IPS-18a (cell line): ENCODE results near the gene NCKAP5.
"Not testable (repeated sequence)": the region's sequence is repeated elsewhere in the genome, so short reads cannot be mapped to it uniquely, and the experiment has no call there.

Experiments
- H3K27ac ChIP-seq: one replicate; pipeline ENCODE4 v1.5.1; 2013; ENCODE audit warnings: low read length
- H3K27me3 ChIP-seq: one replicate; pipeline ENCODE4 v1.6.1; 2013; ENCODE audit warnings: mild to moderate bottlenecking, low read length; ENCODE audit not compliant: control insufficient read depth, insufficient read depth
- H3K36me3 ChIP-seq: one replicate; pipeline ENCODE4 v1.6.1; 2013; ENCODE audit warnings: low read depth, low read length; ENCODE audit not compliant: control insufficient read depth
- H3K4me1 ChIP-seq: one replicate; pipeline ENCODE4 v1.6.1; 2013; ENCODE audit warnings: low read depth, low read length; ENCODE audit not compliant: control insufficient read depth
- H3K4me3 ChIP-seq: one replicate; pipeline ENCODE4 v1.5.1; 2013; ENCODE audit warnings: low read length
- H3K9ac ChIP-seq: one replicate; pipeline ENCODE4 v1.6.1; 2013; ENCODE audit warnings: mild to moderate bottlenecking, low read length, moderate library complexity
- H3K9me3 ChIP-seq: one replicate; pipeline ENCODE4 v1.6.1; 2013; ENCODE audit warnings: low read depth, low read length; ENCODE audit not compliant: control insufficient read depth

Gene NCKAP5

DNA sequence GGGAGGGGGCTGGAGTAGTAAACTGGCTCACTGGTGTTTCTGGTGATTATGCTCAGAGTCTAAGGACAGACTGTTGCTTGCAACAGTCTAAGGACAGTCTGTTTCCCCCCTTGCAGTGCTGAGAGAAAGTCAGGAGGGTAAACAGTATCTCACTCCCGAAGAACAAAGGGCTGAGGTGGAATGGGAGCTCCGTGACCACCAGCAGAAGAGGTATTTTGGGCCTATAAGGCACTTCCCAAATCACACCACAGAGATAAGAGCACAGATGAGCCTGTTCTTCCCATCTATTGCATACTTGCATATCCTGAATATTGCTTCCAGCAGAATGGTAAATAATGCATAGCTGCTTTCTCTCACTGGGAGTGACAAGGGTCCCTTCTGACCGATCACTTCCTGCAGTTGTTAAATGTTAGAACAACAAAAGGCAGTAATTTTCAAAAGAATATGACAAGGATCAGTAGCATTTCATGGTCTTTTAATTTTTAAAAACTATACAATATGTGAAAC lies 737.9 kb downstream of the NCKAP5 start:
- no peak overlapping the region for H3K4me3 ChIP-seq
- H3K4me1 ChIP-seq = no peaks in the 10 kb centered on the region
- no peaks in the 10 kb centered on the region for H3K9me3 ChIP-seq
- H3K9ac ChIP-seq = no peak overlapping the region
- H3K36me3 ChIP-seq = no peaks in the 10 kb centered on the region
- no peak overlapping the region for H3K27ac ChIP-seq
- no peaks in the 10 kb centered on the region for H3K27me3 ChIP-seq

DNA sequence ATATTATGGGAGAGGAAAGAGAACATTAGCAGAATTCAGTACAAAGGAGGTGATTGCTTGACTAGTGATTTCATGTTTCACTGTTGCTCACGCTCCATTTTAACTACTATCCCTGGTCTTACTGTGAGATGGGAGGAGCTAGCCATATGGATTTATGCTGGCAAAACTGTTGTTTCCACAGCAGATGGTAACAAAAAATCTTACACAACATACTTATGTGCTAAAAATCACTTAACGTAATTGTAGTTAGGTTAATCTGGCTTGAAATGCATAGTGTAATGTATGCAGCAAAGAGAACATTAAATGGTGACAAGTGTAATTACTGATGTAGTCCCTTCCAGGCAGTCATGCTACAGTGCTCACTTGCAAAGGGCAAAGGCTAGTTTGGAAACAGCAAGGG lies 742.7 kb downstream of the NCKAP5 start:
- Histone ChIP-seq H3K9ac (no peak overlapping the region), H3K27me3 (no peaks in the 10 kb centered on the region), H3K27ac (no peak overlapping the region), H3K4me1 (no peaks in the 10 kb centered on the region), H3K4me3 (no peak overlapping the region), H3K36me3 (no peaks in the 10 kb centered on the region), H3K9me3 (no peaks in the 10 kb centered on the region)

GRCh38 chr2:132824716-132825115 lies 743.5 kb downstream of the NCKAP5 start:
- H3K27me3 ChIP-seq = no peaks in the 10 kb centered on the region
- H3K9me3 ChIP-seq = no peaks in the 10 kb centered on the region
- no peak overlapping the region for H3K4me3 ChIP-seq
- H3K27ac ChIP-seq = no peak overlapping the region
- no peaks in the 10 kb centered on the region for H3K4me1 ChIP-seq
- H3K9ac ChIP-seq = no peak overlapping the region
- no peaks in the 10 kb centered on the region for H3K36me3 ChIP-seq

DNA sequence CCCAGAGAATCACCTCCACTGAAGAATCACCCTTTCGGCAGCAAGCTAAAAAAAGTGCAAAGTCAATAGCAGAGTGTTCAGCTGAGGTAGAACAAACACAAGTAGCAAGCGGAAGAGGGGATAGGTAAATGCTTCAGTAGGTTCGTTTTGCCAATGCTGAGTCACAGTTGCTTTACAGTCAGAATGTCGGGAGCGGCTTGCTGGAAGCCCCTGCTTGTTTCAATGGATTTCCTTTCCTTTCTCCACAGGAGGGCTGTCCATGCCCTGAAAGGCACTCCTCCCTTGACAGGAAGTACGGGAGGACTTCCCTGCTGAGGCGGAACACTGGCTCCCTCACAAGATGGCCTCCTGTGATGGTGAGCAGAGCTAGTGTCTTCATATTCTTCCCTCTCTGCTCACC lies 752.0 kb downstream of the NCKAP5 start:
- no peaks in the 10 kb centered on the region for H3K4me1 ChIP-seq
- no peak overlapping the region for H3K27ac ChIP-seq
- no peaks in the 10 kb centered on the region for H3K36me3 ChIP-seq
- no peaks in the 10 kb centered on the region for H3K27me3 ChIP-seq
- H3K9ac ChIP-seq = no peak overlapping the region
- no peaks in the 10 kb centered on the region for H3K9me3 ChIP-seq
- no peak overlapping the region for H3K4me3 ChIP-seq

- Histone ChIP-seq H3K36me3 (no peaks in the 10 kb centered on the region), H3K4me1 (no peaks in the 10 kb centered on the region), H3K27ac (no peak overlapping the region), H3K9ac (no peak overlapping the region), H3K4me3 (no peak overlapping the region), H3K9me3 (no peaks in the 10 kb centered on the region), H3K27me3 (no peaks in the 10 kb centered on the region)
Observed at GRCh38 chr2:132815516-132815915, 752.7 kb downstream of the NCKAP5 start.

- H3K4me3 ChIP-seq = no peak overlapping the region
- H3K27ac ChIP-seq = no peak overlapping the region
- no peaks in the 10 kb centered on the region for H3K27me3 ChIP-seq
- no peaks in the 10 kb centered on the region for H3K36me3 ChIP-seq
- H3K4me1 ChIP-seq = no peaks in the 10 kb centered on the region
- no peak overlapping the region for H3K9ac ChIP-seq
- no peaks in the 10 kb centered on the region for H3K9me3 ChIP-seq
Observed at GRCh38 chr2:132814651-132815050, 753.6 kb downstream of the NCKAP5 start.

GRCh38 chr2:132813422-132813821 lies 754.8 kb downstream of the NCKAP5 start:
- no peaks in the 10 kb centered on the region for H3K4me1 ChIP-seq
- H3K27me3 ChIP-seq = no peaks in the 10 kb centered on the region
- no peak overlapping the region for H3K9ac ChIP-seq
- no peaks in the 10 kb centered on the region for H3K36me3 ChIP-seq
- H3K27ac ChIP-seq = no peak overlapping the region
- H3K4me3 ChIP-seq = no peak overlapping the region
- H3K9me3 ChIP-seq = no peaks in the 10 kb centered on the region

- no peaks in the 10 kb centered on the region for H3K27me3 ChIP-seq
- no peaks in the 10 kb centered on the region for H3K4me1 ChIP-seq
- H3K9ac ChIP-seq = no peak overlapping the region
- H3K27ac ChIP-seq = no peak overlapping the region
- H3K9me3 ChIP-seq = peaks cover 5% of the 10 kb centered on the region
- no peak overlapping the region for H3K4me3 ChIP-seq
- H3K36me3 ChIP-seq = no peaks in the 10 kb centered on the region
Observed at GRCh38 chr2:132811148-132811915, 756.9 kb downstream of the NCKAP5 start.

- H3K4me3 ChIP-seq, H3K4me1 ChIP-seq, H3K9ac ChIP-seq, H3K36me3 ChIP-seq, H3K9me3 ChIP-seq, H3K27ac ChIP-seq, H3K27me3 ChIP-seq: not testable (repeated sequence)
Observed at GRCh38 chr2:132809962-132810361, 758.3 kb downstream of the NCKAP5 start.

GRCh38 chr2:132804051-132804450 lies 764.2 kb downstream of the NCKAP5 start:
- H3K9ac ChIP-seq = no peak overlapping the region
- no peaks in the 10 kb centered on the region for H3K36me3 ChIP-seq
- no peaks in the 10 kb centered on the region for H3K4me1 ChIP-seq
- H3K4me3 ChIP-seq = no peak overlapping the region
- no peaks in the 10 kb centered on the region for H3K27me3 ChIP-seq
- peaks cover 5% of the 10 kb centered on the region for H3K9me3 ChIP-seq
- no peak overlapping the region for H3K27ac ChIP-seq

DNA sequence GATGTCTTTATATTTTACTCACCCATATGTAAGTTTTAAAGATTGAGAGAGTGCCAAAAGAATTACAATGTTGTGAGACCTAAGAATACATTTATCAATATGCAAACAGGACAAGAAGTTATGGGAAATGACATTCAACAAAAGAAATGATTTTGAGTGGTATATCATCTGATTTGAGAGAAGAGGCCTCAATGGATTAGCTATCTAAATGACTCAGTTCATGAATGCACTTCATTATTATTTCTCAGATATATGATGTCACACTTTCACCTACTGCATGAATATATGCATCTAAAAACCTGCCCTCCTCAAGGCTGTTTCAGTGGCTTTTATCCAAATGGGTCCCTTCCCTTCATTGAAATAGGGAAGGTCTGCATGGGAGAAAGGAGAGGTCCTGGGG lies 769.9 kb downstream of the NCKAP5 start:
- Histone ChIP-seq H3K9ac (no peak overlapping the region), H3K36me3 (no peaks in the 10 kb centered on the region), H3K27ac (no peak overlapping the region), H3K4me1 (no peaks in the 10 kb centered on the region), H3K9me3 (no peaks in the 10 kb centered on the region), H3K27me3 (no peaks in the 10 kb centered on the region), H3K4me3 (no peak overlapping the region)

- no peaks in the 10 kb centered on the region for H3K27me3 ChIP-seq
- no peaks in the 10 kb centered on the region for H3K4me1 ChIP-seq
- no peak overlapping the region for H3K27ac ChIP-seq
- H3K9ac ChIP-seq = no peak overlapping the region
- no peak overlapping the region for H3K4me3 ChIP-seq
- H3K36me3 ChIP-seq = no peaks in the 10 kb centered on the region
- H3K9me3 ChIP-seq = no peaks in the 10 kb centered on the region
Observed at GRCh38 chr2:132797556-132797955, 770.7 kb downstream of the NCKAP5 start.
